Activated naive CD4-positive, alpha-beta T cell (primary cell): ENCODE results near the gene ARHGEF1.

Experiments
- DNase-seq, 4 experiments: peaks; one replicate each; lab custom pipeline; 2025; lab: John Stamatoyannopoulos, UW

Gene ARHGEF1

GRCh38 chr19:41956621-41957020 lies 73.6 kb downstream of the ARHGEF1 start:
- no peak for DNase-seq
